ENCODE measurements around the gene CDK5RAP1.

The CDK5RAP1 gene

GRCh38 chr20:33328157-33329137, 72.9 kb downstream of the CDK5RAP1 start:
- no peak for DNase-seq

- no peak for DNase-seq
Measured at GRCh38 chr20:33325350-33325749, 76.0 kb downstream of the CDK5RAP1 start.

GRCh38 chr20:33323236-33323635, 78.1 kb downstream of the CDK5RAP1 start:
- no peak for DNase-seq

- DNase-seq, result no peak
Measured at GRCh38 chr20:33322456-33322855, 78.9 kb downstream of the CDK5RAP1 start.

- no peak for DNase-seq
Measured at GRCh38 chr20:33320006-33320405, 81.3 kb downstream of the CDK5RAP1 start.

DNA sequence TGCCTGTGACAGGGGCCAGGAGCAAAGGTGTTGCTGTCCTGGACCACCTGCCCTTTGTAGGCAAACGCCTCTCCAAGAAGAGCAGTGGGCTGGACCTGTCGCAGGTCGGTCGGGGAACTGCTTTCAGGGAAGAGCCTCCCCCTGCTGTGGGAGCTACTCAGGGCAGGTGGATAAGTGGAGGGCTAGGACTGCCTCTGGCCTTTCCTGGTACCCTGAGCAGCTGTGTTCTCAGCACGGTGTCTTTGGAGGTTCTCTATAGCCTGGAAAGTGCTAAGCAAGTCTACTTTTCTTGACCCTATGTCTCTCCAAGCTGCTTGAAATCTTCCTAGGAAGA, 83.3 kb downstream of the CDK5RAP1 start:
- no peak for DNase-seq

- DNase-seq, result no peak
Measured at GRCh38 chr20:33317424-33318095, 83.8 kb downstream of the CDK5RAP1 start.

DNA sequence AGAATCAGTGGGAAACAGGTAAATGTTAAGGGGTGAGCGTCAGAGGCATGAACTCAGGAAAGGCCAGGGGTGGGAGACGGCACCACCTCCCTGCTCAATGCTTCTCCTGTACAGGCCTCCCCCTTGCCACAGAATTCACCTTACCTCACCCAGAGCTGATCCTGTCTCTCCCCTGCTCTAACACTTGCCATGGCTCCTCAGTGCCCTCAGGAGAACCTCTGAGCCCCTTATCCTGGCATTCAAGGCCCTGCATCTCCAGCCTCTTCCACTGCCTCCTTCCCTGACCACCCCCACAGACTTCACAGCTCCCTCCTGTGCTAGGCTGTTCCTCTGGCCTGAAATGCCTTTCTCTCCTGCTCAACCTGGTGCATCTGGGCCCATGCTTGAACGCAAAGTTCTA, 84.4 kb downstream of the CDK5RAP1 start:
- no peak for DNase-seq

- no peak for DNase-seq
Measured at GRCh38 chr20:33316343-33316742, 85.0 kb downstream of the CDK5RAP1 start.

DNA sequence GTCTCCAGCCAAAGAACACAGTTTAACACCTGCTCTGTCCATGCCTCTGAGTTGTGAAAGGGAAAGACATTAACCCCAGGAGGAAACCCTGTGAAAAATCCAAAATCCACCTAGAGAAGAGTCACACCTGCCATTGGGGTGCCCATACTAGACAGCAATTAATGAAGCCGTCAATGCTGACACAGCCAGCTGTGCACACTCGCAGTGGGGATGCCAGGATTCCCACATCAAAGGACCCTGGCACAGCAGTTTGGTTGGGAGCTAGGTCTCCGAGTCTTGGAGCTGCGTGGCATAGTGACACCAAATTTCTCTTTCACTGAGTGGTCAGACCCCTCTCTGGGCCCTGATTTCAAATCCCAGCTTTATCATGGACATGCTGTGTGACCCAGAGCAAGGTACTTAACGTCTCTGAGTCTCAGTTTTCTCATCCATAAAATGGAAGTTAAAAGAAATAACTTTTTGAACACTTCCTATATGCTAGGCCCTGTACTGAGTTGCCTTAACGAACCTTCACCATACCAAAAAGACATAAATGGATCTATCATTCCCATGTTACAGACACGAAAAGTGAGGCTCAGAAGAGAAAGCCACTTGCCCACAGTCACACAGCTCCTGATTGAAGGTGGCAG, 87.5 kb downstream of the CDK5RAP1 start:
- no peak for DNase-seq

DNA sequence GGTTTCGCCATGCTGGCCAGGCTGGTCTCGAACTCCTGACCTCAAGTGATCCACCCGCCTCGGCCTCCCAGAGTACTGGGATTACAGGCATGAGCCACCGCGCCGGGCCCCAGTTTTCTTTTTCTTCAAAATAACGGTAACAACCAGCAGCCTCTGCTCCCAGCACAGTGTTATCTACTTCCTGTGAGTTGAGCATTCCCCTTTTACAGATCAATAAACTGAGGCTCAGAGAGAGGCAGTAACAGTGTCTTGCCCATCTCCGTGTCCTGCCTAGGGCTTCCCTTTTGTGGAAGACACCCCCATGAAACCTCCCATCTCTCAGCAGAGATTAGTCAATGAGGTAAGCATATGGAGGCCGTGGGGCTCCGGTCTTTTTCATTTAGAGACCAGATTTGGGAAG, 88.7 kb downstream of the CDK5RAP1 start:
- no peak for DNase-seq

DNA sequence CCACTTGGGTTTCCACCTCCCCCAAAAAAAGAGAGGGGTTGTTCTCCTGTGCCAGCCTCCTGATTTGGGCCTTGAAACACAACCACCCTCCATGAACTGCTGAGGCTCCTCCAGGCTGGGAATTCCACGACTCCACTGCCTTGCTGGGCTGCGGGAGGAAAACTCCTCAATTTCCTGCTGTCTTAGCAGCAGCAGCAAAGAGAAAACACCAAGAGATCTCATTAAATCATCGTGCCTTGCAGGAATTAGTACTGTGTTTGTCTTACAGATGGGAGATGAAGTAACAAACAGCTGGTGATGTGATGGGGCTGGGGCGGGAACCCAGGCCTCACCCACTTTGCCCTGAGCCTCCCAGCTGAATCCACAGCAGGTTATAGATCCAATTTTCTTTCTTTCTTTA, 89.3 kb downstream of the CDK5RAP1 start:
- no peak for DNase-seq

DNA sequence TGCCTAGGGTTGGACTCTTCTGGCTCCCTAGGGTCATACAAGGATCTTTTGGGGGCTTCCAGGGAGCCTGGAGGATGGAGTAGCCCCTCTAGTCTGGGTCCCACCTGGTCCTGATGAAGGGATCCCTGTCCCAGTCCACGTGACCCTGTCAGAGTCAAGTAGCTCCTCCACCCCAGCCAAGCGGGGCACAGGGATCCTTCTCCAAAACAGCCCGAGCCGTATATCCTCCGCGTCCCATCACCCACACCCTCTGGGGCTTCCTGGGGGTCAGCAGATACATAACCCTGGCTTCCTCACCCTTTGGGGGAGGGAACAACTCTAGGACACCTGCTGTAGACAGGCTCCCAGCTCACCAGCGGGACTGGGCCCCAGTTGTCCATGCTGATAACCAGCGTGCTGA, 90.3 kb downstream of the CDK5RAP1 start:
- no peak for DNase-seq

DNA sequence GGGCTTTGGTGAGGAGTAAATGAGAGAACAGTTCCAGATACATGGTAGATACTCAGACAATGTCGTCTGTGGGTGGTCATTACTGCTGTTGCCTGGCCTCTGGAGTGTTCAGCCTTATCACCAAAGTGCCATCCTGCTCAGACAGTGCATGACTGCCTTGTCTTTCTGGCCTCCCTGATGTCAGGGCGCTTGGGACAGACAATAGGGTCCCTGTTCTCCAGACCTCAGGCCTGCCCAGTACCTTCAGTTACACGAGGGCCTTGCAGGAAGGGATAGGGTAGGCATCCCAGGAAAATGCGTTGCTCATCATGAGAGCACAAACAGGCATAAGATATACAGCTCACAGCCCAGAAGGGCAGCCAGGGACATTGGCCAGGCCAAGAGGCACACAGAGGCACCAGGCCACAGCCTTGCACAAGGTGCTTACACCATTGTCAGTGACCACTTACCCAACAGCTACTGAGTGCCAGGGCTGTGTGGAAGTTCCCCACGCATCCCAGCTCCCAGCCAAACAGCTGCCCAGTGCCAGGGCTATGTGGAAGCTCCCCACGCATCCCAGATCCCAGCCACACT, 90.9 kb downstream of the CDK5RAP1 start:
- no peak for DNase-seq

DNA sequence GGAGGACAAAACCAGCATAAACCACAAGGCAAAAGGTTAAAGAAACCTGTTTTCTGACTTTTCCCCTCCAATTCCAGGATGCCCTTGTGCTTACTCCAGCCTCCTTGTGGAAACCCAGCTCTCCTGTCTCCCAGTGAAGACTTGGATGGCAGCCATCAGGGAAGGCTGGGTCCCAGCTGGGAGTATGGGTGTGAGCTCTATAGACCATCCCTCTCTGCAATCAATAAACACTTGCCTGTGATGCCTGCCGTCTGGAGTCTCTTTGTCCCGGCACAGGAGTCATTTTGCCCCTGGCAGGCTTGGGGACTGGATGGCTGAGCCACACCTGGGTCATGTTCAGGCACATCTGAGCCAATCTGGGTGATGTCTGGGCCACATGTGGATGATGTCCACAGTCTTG, 91.7 kb downstream of the CDK5RAP1 start:
- DNase-seq, result no peak

Measured in activated gamma-delta T cell (primary cell).